HUES6 (cell line): ENCODE data around the gene PRRT1.
A peak's percentile ranks its signal among the peaks of the same experiment; 100 is the strongest.
"Not testable (repeated sequence)": the region's sequence is repeated elsewhere in the genome, so short reads cannot be mapped to it uniquely, and the experiment has no call there.

Experiments used
- H3K27ac ChIP-seq: 2 replicates; pipeline ENCODE4 v1.7.0; 2013; ENCODE audit warnings: low read depth, mild to moderate bottlenecking, low read length, inconsistent platforms
- H3K27me3 ChIP-seq: 2 replicates; pipeline ENCODE4 v1.6.1; 2013; ENCODE audit warnings: low read length; ENCODE audit not compliant: control insufficient read depth, insufficient read depth
- H3K36me3 ChIP-seq: 2 replicates; pipeline ENCODE4 v1.6.1; 2013; ENCODE audit warnings: low read length; ENCODE audit not compliant: control insufficient read depth, insufficient read depth
- H3K4me1 ChIP-seq: 2 replicates; pipeline ENCODE4 v1.6.1; 2013; ENCODE audit warnings: low read length; ENCODE audit not compliant: control insufficient read depth, insufficient read depth
- H3K4me3 ChIP-seq: 2 replicates; pipeline ENCODE4 v1.5.1; 2013; ENCODE audit warnings: low read depth, low read length
- H3K9ac ChIP-seq: one replicate; pipeline ENCODE4 v1.6.1; 2013; ENCODE audit warnings: mild to moderate bottlenecking, low read length
- H3K9me3 ChIP-seq: 2 replicates; pipeline ENCODE4 v1.6.1; 2013; ENCODE audit warnings: low read depth, low read length; ENCODE audit not compliant: control insufficient read depth, insufficient read depth

Gene PRRT1

GRCh38 chr6:32146687-32147086 is 5.1 kb downstream of the PRRT1 start:
- H3K9ac ChIP-seq, result no peak overlapping the region
- H3K27me3 ChIP-seq, result peaks cover 27% of the 10 kb centered on the region

GRCh38 chr6:32146287-32146686 is 5.5 kb downstream of the PRRT1 start:
- Histone ChIP-seq H3K9ac (no peak overlapping the region), H3K4me1 (peaks cover 36% of the 10 kb centered on the region), H3K27me3 (peaks cover 24% of the 10 kb centered on the region), H3K4me3 (no peak overlapping the region), H3K36me3 (no peaks in the 10 kb centered on the region), H3K27ac (no peak overlapping the region), H3K9me3 (no peaks in the 10 kb centered on the region)

More at GRCh38 chr6:32146687-32147086, 5.1 kb downstream of the PRRT1 start:
- H3K36me3 ChIP-seq, result no peaks in the 10 kb centered on the region
- H3K4me3 ChIP-seq, result 0 out of 2 replicates have a peak overlapping the region, but pooled peaks have one; percentile 8
- H3K9me3 ChIP-seq, result no peaks in the 10 kb centered on the region
- no peak overlapping the region for H3K27ac ChIP-seq
- H3K4me1 ChIP-seq, result peaks cover 38% of the 10 kb centered on the region

GRCh38 chr6:32144238-32144637 is 7.5 kb downstream of the PRRT1 start:
- not testable (repeated sequence) for H3K27me3 ChIP-seq, H3K36me3 ChIP-seq

GRCh38 chr6:32140420-32141046 is 11.2 kb downstream of the PRRT1 start:
- Histone ChIP-seq H3K9me3 (no peaks in the 10 kb centered on the region), H3K4me3 (no peak overlapping the region), H3K4me1 (no peaks in the 10 kb centered on the region), H3K9ac (no peak overlapping the region), H3K27ac (no peak overlapping the region), H3K27me3 (no peaks in the 10 kb centered on the region), H3K36me3 (no peaks in the 10 kb centered on the region)

More at GRCh38 chr6:32144238-32144637, 7.5 kb downstream of the PRRT1 start:
- not testable (repeated sequence) for H3K4me3 ChIP-seq, H3K9me3 ChIP-seq, H3K9ac ChIP-seq, H3K27ac ChIP-seq
- peaks cover 22% of the 10 kb centered on the region for H3K4me1 ChIP-seq

- H3K4me1 ChIP-seq, result no peaks in the 10 kb centered on the region
Observed at GRCh38 chr6:32139590-32139989, 12.1 kb downstream of the PRRT1 start.

GRCh38 chr6:32137454-32137853 is 14.3 kb downstream of the PRRT1 start:
- Histone ChIP-seq H3K27me3 (no peaks in the 10 kb centered on the region), H3K9me3 (no peaks in the 10 kb centered on the region), H3K36me3 (no peaks in the 10 kb centered on the region), H3K4me1 (no peaks in the 10 kb centered on the region), H3K4me3 (no peak overlapping the region), H3K27ac (no peak overlapping the region), H3K9ac (no peak overlapping the region)

More at GRCh38 chr6:32139590-32139989, 12.1 kb downstream of the PRRT1 start:
- Histone ChIP-seq H3K27ac (no peak overlapping the region), H3K36me3 (no peaks in the 10 kb centered on the region), H3K4me3 (no peak overlapping the region), H3K9me3 (no peaks in the 10 kb centered on the region), H3K27me3 (no peaks in the 10 kb centered on the region), H3K9ac (no peak overlapping the region)

GRCh38 chr6:32133786-32134185 is 18.0 kb downstream of the PRRT1 start:
- H3K9me3 ChIP-seq, result no peaks in the 10 kb centered on the region
- no peak overlapping the region for H3K9ac ChIP-seq
- H3K4me1 ChIP-seq, result peaks cover 8% of the 10 kb centered on the region; the same call in 1 of the 2 replicates
- no peak overlapping the region for H3K4me3 ChIP-seq
- H3K27me3 ChIP-seq, result no peaks in the 10 kb centered on the region
- H3K27ac ChIP-seq, result no peak overlapping the region
- no peaks in the 10 kb centered on the region for H3K36me3 ChIP-seq

GRCh38 chr6:32132110-32132509 is 19.6 kb downstream of the PRRT1 start:
- no peaks in the 10 kb centered on the region for H3K9me3 ChIP-seq

GRCh38 chr6:32131439-32131948 is 20.2 kb downstream of the PRRT1 start:
- Histone ChIP-seq H3K9me3 (no peaks in the 10 kb centered on the region), H3K4me3 (no peak overlapping the region), H3K9ac (no peak overlapping the region), H3K27me3 (no peaks in the 10 kb centered on the region), H3K36me3 (no peaks in the 10 kb centered on the region), H3K4me1 (peaks cover 19% of the 10 kb centered on the region), H3K27ac (no peak overlapping the region)

More at GRCh38 chr6:32132110-32132509, 19.6 kb downstream of the PRRT1 start:
- no peak overlapping the region for H3K4me3 ChIP-seq
- no peaks in the 10 kb centered on the region for H3K27me3 ChIP-seq
- H3K27ac ChIP-seq, result no peak overlapping the region
- H3K4me1 ChIP-seq, result peaks cover 16% of the 10 kb centered on the region
- no peak overlapping the region for H3K9ac ChIP-seq
- no peaks in the 10 kb centered on the region for H3K36me3 ChIP-seq

GRCh38 chr6:32129297-32130088 is 22.2 kb downstream of the PRRT1 start:
- no peaks in the 10 kb centered on the region for H3K27me3 ChIP-seq
- peaks cover 7% of the 10 kb centered on the region for H3K36me3 ChIP-seq
- no peak overlapping the region for H3K27ac ChIP-seq
- H3K9me3 ChIP-seq, result no peaks in the 10 kb centered on the region
- H3K4me1 ChIP-seq, result peaks cover 19% of the 10 kb centered on the region
- H3K9ac ChIP-seq, result peak overlapping the region; percentile 48
- peak overlapping the region; percentile 70 for H3K4me3 ChIP-seq

- Histone ChIP-seq H3K4me1 (peaks cover 19% of the 10 kb centered on the region), H3K9me3 (no peaks in the 10 kb centered on the region), H3K27ac (no peak overlapping the region), H3K27me3 (no peaks in the 10 kb centered on the region), H3K36me3 (peaks cover 11% of the 10 kb centered on the region), H3K4me3 (peak overlapping the region; percentile 70), H3K9ac (peak overlapping the region; percentile 12)
Observed at GRCh38 chr6:32128751-32129296, 22.9 kb downstream of the PRRT1 start.
